NCI-H2029 (cell line): ENCODE data around the gene GART.

Source experiments
- DNase-seq: peaks from one replicate; lab custom pipeline; 2025; lab: John Stamatoyannopoulos, UW

GART gene

GRCh38 chr21:33461538-33462250 is 80.2 kb downstream of the GART start:
- DNase-seq: no peak

GRCh38 chr21:33458861-33459260 is 83.1 kb downstream of the GART start:
- no peak for DNase-seq

- DNase-seq: no peak
These were observed 86.1 kb downstream of the GART start for GRCh38 chr21:33455686-33456446.
